Activated CD8-positive, alpha-beta T cell treated with anti-CD3 and anti-CD28 coated beads, Interleukin-2, amount 10 ng/mL, durations not matched to agents 7 days and 5 days (primary cell): ENCODE data around the gene KIF13A. TPM values are rescaled to one million over a fixed set of nuclear protein-coding genes. Genes with fewer than 3 reads are reported as not detected.
"Not testable (repeated sequence)": the region's sequence is repeated elsewhere in the genome, so short reads cannot be mapped to it uniquely, and the experiment has no call there.

Source experiments
- ATAC-seq: fragments of 150-1000 bp; cut with Tn5 transposase; one replicate; pipeline ENCODE4 v1.10.0; 2021; ENCODE audit warnings: moderate library complexity
- CTCF ChIA-PET: fragments of 350-600 bp; sonication (Branson Sonifier 250); formaldehyde crosslinking; loops from one replicate; lab custom pipeline; 2021; ENCODE audit warnings: antibody characterized with exemption; lab: Charles Lee
- POLR2A ChIA-PET: fragments of 350-600 bp; sonication (Branson Sonifier 250); formaldehyde crosslinking; loops from one replicate; lab custom pipeline; 2021; ENCODE audit warnings: antibody characterized with exemption; lab: Charles Lee
- DNase-seq: peaks from one replicate; pipeline ENCODE4 v3.0.0-alpha.2; 2020
- H3K27ac Mint-ChIP-seq: one replicate; pipeline ENCODE4 v1.8.0; 2021; ENCODE audit warnings: mild to moderate bottlenecking, mixed read lengths
- H3K27me3 Mint-ChIP-seq: one replicate; pipeline ENCODE4 v1.8.0; 2021; ENCODE audit warnings: low read depth, mixed read lengths
- H3K36me3 Mint-ChIP-seq: one replicate; pipeline ENCODE4 v1.8.0; 2021; ENCODE audit warnings: low read depth, mixed read lengths
- H3K4me1 Mint-ChIP-seq: one replicate; pipeline ENCODE4 v1.8.0; 2021; ENCODE audit warnings: low read depth, mixed read lengths
- H3K4me3 Mint-ChIP-seq: one replicate; pipeline ENCODE4 v1.8.0; 2021; ENCODE audit warnings: mild to moderate bottlenecking, mixed read lengths
- H3K9me3 Mint-ChIP-seq: one replicate; pipeline ENCODE4 v1.8.0; 2022; ENCODE audit warnings: mixed read lengths; ENCODE audit not compliant: insufficient read depth
- total RNA-seq, 2 experiments: library from RNA; stranded (reverse); gene quantifications; one replicate each; pipeline ENCODE4 v1.2.3, GENCODE V29; 2021

The KIF13A gene
- total RNA-seq, 2 experiments from 2014 or later, result not detected

DNA sequence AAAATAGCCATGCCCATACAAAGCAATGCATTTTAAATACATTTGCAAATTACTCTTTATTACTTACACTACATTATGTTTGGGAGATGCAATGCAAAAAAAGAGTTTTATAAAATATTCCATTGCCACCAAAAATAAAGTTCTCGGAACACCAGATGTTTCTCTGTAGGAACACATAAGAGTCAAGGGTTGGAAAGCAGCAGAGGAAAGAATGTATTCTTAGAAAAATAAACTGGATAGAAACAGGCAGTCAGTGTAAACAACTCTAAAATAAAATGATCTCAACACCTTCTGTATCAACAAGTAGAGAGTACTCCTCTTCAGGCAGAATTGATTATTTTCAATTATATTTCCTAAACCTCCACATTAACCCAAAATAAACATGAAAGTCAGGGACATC, 28.1 kb downstream of the KIF13A start:
- ChIA-PET CTCF (no interaction called here), POLR2A (no interaction called here)
- H3K36me3 Mint-ChIP-seq, result no peaks in the 10 kb centered on the region
- no peak for ATAC-seq
- DNase-seq, result no peak
- no peaks in the 10 kb centered on the region for H3K4me1 Mint-ChIP-seq
- no peak overlapping the region for H3K4me3 Mint-ChIP-seq
- H3K27me3 Mint-ChIP-seq, result peaks cover 8% of the 10 kb centered on the region
- H3K9me3 Mint-ChIP-seq, result no peaks in the 10 kb centered on the region
- H3K27ac Mint-ChIP-seq, result no peak overlapping the region

- Mint-ChIP-seq H3K27me3 (peaks cover 8% of the 10 kb centered on the region), H3K27ac (no peak overlapping the region), H3K9me3 (no peaks in the 10 kb centered on the region), H3K4me3 (no peak overlapping the region), H3K4me1 (no peaks in the 10 kb centered on the region), H3K36me3 (no peaks in the 10 kb centered on the region)
- DNase-seq, result no peak
- ATAC-seq, result no peak
- ChIA-PET POLR2A (no interaction called here), CTCF (no interaction called here)
Measured at GRCh38 chr6:17957904-17958620, 29.4 kb downstream of the KIF13A start.

DNA sequence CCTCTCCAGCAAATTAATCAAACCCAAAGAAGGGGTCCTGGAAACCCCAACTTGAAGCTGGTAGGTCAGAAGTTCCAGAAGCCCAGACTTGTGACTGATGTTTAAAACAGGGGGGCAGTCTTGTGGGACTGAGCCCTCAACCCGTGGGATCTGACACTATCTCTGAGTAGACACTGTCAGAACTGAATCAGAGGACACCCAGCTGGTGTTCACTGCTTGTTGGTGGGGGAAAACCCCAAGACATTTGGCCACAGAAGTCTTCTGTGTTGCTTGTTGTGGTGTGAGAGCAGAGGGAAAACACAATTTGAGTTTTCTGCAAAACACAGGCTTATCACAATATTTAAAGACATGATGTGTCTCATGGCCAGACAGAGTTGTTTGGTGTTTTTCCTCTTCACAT, 29.9 kb downstream of the KIF13A start:
- CTCF ChIA-PET, result no interaction called here
- ATAC-seq, result no peak
- H3K27me3 Mint-ChIP-seq, result peaks cover 8% of the 10 kb centered on the region
- no peak overlapping the region for H3K27ac Mint-ChIP-seq
- H3K4me1 Mint-ChIP-seq, result no peaks in the 10 kb centered on the region
- POLR2A ChIA-PET, result no interaction called here
- no peaks in the 10 kb centered on the region for H3K36me3 Mint-ChIP-seq
- DNase-seq, result no peak
- H3K9me3 Mint-ChIP-seq, result no peaks in the 10 kb centered on the region
- no peak overlapping the region for H3K4me3 Mint-ChIP-seq

DNA sequence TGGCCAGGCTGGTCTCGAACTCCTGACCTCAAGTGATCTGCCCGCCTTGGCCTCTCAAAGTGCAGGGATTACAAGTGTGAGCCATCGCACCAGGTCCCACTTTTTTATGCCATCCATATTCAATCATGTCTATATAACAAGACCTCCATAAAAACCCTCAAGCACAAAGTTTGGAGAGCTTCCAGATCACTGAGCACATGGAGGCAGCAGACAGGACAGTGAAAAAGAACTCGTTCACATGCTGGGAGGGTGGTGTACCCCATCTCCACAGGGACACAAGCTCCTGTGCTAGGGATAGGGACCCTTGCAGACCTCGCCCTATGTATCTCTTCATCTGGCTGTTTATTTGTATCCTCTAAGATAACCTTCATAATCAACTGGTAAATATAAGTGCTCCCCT, 30.3 kb downstream of the KIF13A start:
- ChIA-PET POLR2A (no interaction called here), CTCF (no interaction called here)
- ATAC-seq, result no peak
- no peak overlapping the region for H3K27ac Mint-ChIP-seq
- H3K4me1 Mint-ChIP-seq, result no peaks in the 10 kb centered on the region
- H3K27me3 Mint-ChIP-seq, result peaks cover 5% of the 10 kb centered on the region
- no peaks in the 10 kb centered on the region for H3K9me3 Mint-ChIP-seq
- H3K4me3 Mint-ChIP-seq, result no peak overlapping the region
- no peaks in the 10 kb centered on the region for H3K36me3 Mint-ChIP-seq
- DNase-seq, result no peak

- Mint-ChIP-seq H3K9me3 (no peaks in the 10 kb centered on the region), H3K36me3 (no peaks in the 10 kb centered on the region), H3K4me3 (no peak overlapping the region), H3K27ac (no peak overlapping the region), H3K27me3 (peaks cover 3% of the 10 kb centered on the region), H3K4me1 (no peaks in the 10 kb centered on the region)
- ChIA-PET POLR2A (no interaction called here), CTCF (no interaction called here)
- no peak for DNase-seq
- no peak for ATAC-seq
Measured at GRCh38 chr6:17950095-17950494, 37.3 kb downstream of the KIF13A start.

- no peaks in the 10 kb centered on the region for H3K36me3 Mint-ChIP-seq
- H3K9me3 Mint-ChIP-seq, result no peaks in the 10 kb centered on the region
- no peak overlapping the region for H3K4me3 Mint-ChIP-seq
- peaks cover 7% of the 10 kb centered on the region for H3K27me3 Mint-ChIP-seq
- H3K27ac Mint-ChIP-seq, result no peak overlapping the region
- no peaks in the 10 kb centered on the region for H3K4me1 Mint-ChIP-seq
- DNase-seq, result no peak
- ATAC-seq, result no peak
- POLR2A ChIA-PET, result no interaction called here
- CTCF ChIA-PET, result no interaction called here
Measured at GRCh38 chr6:17949168-17949567, 38.3 kb downstream of the KIF13A start.

DNA sequence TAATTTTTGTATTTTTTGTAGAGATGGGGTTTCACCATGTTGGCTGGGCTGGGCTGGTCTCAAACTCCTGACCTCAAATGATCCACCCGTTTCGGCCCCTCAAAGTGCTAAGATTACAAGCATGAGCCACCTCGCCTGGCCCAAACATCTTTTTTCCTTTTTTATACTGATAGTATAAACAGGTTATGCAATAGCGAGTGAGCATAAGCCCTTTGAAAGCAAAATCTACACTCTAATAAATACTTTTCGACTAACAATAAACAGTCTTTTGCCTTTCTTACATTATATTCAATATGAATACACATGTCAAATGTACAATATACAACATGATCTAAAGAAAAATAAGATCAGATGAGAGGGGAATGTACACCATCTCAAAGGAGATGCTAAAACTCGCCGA, 38.7 kb downstream of the KIF13A start:
- POLR2A ChIA-PET, result no interaction called here
- H3K36me3 Mint-ChIP-seq, result no peaks in the 10 kb centered on the region
- peaks cover 11% of the 10 kb centered on the region for H3K27me3 Mint-ChIP-seq
- CTCF ChIA-PET, result no interaction called here
- no peak overlapping the region for H3K4me3 Mint-ChIP-seq
- ATAC-seq, result no peak
- H3K4me1 Mint-ChIP-seq, result no peaks in the 10 kb centered on the region
- no peak overlapping the region for H3K27ac Mint-ChIP-seq
- DNase-seq, result no peak
- no peaks in the 10 kb centered on the region for H3K9me3 Mint-ChIP-seq

DNA sequence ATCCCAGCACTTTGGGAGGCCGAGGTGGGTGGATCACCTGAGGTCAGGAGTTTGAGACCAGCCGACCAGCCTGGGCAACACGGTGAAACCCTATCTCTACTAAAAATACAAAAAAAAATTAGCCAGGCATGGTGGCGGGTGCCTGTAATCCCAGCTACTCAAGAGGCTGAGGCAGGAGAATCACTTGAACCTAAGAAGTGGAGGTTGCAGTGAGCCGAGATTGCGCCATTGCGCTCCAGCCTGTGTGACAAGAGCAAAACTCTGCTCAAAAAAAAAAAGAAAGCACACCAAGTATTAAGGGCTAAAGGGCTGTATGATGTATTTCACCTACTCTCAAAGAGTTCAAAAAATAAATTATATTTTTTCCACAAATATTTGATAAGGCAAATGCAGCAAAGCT, 39.9 kb downstream of the KIF13A start:
- CTCF ChIA-PET, POLR2A ChIA-PET, H3K4me3 Mint-ChIP-seq, H3K4me1 Mint-ChIP-seq, H3K27ac Mint-ChIP-seq, ATAC-seq, H3K9me3 Mint-ChIP-seq, H3K36me3 Mint-ChIP-seq, DNase-seq: not testable (repeated sequence)
- peaks cover 13% of the 10 kb centered on the region for H3K27me3 Mint-ChIP-seq

DNA sequence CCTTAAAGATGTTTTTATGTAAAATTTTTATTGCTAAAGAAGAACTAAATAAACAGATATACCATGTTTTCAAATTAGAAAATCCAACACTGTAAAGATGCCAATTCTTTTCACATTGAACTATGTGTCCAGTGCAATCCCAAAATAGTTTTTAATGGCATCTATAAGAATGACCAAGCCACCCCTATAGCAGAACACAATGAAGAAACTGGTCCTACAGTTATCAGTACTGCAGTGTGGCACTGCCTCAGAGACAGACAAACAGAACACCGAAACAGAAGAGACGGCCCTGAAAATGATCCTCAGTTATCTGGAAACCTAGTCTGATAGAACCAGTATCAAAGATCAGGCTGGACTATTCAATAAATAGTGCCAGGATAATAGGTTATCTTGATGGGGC, 41.9 kb downstream of the KIF13A start:
- Mint-ChIP-seq H3K27me3 (peaks cover 17% of the 10 kb centered on the region), H3K9me3 (no peaks in the 10 kb centered on the region), H3K36me3 (no peaks in the 10 kb centered on the region), H3K4me1 (no peaks in the 10 kb centered on the region), H3K4me3 (no peak overlapping the region), H3K27ac (no peak overlapping the region)
- DNase-seq, result no peak
- CTCF ChIA-PET, result no interaction called here
- POLR2A ChIA-PET, result no interaction called here
- no peak for ATAC-seq

DNA sequence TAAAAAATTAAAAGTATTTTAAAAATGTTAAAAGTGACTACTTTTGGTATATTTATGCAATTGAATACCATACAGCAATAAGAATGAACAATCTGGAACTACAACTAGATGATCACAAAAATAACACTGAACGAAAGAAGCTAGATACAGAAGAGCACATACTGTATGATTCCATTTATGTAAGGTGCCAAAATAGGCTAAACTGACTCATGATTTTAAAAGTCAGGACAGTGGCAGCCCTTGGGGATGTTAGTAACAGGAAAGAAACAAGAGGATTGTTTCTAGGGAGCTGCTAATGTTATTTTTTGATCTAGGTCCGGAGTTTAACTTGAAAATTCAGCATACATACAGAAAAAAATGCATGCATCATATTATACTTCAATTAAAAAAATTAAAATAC, 42.3 kb downstream of the KIF13A start:
- POLR2A ChIA-PET, result no interaction called here
- H3K9me3 Mint-ChIP-seq, result no peaks in the 10 kb centered on the region

DNA sequence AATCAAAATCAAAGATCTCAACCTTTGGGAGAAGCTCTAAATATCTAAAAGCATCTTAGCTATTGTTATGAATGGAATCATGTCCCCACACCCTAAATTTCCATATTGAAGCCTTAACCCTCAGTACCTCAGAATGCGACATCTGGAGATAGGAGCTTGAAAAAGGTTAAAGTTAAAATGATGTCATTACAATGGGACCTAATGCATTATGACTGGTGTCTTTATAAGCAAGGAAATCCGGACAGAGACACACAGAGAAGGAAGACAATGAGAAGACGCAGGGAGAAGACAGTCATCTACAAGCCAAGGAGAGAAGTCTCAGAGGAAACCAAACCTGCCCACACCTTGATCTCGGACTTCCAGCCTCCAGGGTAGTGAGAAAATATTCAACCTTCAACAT, 46.1 kb downstream of the KIF13A start:
- no peak for ATAC-seq
- ChIA-PET CTCF (no interaction called here), POLR2A (no interaction called here)
- H3K36me3 Mint-ChIP-seq, result no peaks in the 10 kb centered on the region
- H3K4me3 Mint-ChIP-seq, result no peak overlapping the region
- peaks cover 17% of the 10 kb centered on the region for H3K27me3 Mint-ChIP-seq
- H3K27ac Mint-ChIP-seq, result no peak overlapping the region
- no peaks in the 10 kb centered on the region for H3K9me3 Mint-ChIP-seq
- DNase-seq, result no peak
- no peaks in the 10 kb centered on the region for H3K4me1 Mint-ChIP-seq

More for the DNA sequence above, 42.3 kb downstream of the KIF13A start:
- Mint-ChIP-seq H3K27ac (no peak overlapping the region), H3K27me3 (peaks cover 17% of the 10 kb centered on the region), H3K4me3 (no peak overlapping the region), H3K4me1 (no peaks in the 10 kb centered on the region), H3K36me3 (no peaks in the 10 kb centered on the region)
- CTCF ChIA-PET, result no interaction called here
- ATAC-seq (no peak), DNase-seq (no peak)

GRCh38 chr6:17940151-17940792, 47.2 kb downstream of the KIF13A start:
- ATAC-seq (no peak), DNase-seq (no peak)
- Mint-ChIP-seq H3K9me3 (no peaks in the 10 kb centered on the region), H3K36me3 (no peaks in the 10 kb centered on the region), H3K27ac (no peak overlapping the region), H3K4me3 (no peak overlapping the region), H3K27me3 (peaks cover 16% of the 10 kb centered on the region), H3K4me1 (no peaks in the 10 kb centered on the region)
- ChIA-PET POLR2A (no interaction called here), CTCF (no interaction called here)
